GM18519 (cell line): ENCODE measurements around the gene USP24.
"Not testable (repeated sequence)": the region's sequence is repeated elsewhere in the genome, so short reads cannot be mapped to it uniquely, and the experiment has no call there.

ENCODE experiments used
- ATAC-seq: cut with Tn5 transposase; IDR thresholded peaks from one replicate; pipeline ENCODE4 v1.9.1; 2021; ENCODE audit warnings: mild to moderate bottlenecking, moderate library complexity; ENCODE audit not compliant: unreplicated experiment, low FRiP score

Gene USP24

DNA sequence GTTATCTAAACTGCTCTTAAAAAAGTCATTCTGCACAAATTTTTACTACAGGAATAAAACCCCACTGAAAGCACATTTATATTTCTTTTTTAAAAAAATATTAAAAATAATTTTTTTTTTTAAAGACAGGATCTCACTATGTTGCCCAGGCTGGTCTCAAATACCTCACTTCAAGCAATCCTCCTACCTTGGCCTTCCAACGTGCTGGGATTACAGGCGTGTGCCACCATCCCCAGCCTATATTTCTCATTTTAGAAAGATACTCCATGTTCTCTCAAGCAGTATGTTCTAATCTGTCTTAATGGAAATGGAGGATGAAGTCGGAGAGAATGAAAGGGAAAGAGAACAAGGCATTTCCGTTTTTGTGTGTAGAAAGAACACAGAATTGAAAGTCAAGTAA lies 17.1 kb downstream of the USP24 start:
- ATAC-seq: no peak

DNA sequence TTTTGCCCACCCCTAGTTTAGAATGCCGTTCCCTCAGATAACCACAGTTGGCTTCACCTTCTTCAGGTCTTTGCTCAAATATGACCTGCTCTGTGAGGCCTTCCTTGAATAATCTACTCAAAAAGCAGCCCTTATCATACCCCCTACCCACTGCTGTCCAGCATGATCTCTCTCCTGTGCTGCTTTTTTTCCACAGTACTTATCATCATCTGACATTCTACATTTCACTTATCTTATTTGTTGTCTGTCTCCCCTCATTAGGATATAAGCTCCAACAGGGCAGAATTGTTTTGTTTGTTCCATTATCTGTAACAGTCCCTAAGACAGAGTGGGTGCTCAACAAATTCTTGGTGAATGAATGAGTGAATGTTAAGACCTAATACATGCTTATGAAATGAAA lies 18.1 kb downstream of the USP24 start:
- no peak for ATAC-seq

DNA sequence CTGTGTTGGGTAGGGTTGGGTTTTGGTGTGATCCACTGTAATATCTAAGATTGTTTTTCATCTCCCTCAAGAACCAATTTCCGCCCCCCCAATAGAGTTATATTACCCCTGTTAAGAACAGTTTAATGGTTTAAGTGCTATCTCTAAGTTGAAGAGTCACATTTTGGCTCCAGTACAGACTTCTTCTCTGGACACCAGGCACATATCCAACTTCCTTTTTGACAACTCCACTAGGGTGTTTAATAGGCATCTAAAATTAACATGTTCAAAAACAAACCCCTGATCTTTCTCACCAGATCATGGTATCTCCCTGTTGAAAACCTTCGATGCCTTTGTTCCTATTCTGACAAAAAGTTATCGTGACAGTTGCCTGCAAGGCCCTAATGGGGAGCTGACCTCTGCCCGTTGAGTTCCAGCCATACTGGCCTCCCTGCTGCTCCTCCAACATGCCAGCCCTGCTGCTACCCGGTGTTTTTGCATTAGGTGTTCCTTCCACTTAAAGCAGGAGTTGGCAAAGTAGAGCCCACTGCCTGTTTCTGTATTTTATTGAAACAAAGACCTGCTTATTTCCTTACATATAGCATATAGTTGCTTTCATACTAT lies 18.6 kb downstream of the USP24 start:
- no peak for ATAC-seq

DNA sequence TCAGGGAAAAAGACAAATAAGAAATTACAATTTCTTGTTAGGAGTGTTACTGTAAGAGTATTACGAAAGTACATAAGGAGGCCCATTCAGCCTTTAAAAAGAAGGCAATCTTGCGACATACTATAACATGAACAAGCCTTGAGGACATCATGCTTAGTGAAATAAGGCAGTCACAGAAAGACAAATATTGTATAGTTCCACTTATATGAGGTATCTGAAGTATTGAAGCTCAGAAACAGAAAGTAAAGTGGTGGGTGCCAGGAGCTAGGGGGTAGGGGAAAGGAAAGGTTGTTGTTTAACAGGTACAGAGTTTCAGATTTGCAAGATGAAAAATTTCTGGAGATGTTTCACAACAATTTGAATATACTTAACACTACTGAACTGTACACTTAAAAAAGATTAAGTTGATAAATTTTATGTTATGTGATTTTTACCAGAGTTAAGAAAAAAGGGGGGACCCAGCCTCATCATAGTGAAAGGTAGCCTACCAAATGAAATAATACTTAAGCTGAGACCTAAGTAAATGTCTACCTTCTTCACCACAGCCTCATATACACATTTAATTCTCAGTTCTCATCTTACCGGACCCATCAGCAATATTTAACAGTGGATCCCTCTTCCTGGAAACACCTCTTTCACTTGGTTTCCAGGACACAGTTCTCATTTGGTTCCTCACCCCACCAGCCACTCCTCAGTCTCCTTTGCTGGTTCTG lies 19.5 kb downstream of the USP24 start:
- no peak for ATAC-seq

DNA sequence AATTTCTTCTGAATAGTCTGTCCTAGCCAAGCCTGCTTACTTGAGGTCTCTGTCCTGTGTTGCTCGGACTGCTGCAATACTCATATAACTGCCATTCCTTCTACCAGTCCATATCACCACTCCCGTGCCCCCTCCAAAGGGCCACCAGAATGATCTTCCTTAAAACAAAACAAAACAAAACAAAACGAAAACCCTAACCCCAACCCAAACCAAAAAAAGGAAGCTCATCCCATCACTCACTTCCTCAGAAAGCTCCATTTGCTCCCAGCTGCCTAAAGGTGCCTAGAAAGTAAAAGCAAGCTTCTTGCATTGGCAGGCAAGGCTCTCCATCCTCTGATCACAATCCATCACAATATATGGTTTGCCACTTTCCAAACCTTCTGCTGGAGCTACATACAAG lies 20.3 kb downstream of the USP24 start:
- ATAC-seq: no peak

DNA sequence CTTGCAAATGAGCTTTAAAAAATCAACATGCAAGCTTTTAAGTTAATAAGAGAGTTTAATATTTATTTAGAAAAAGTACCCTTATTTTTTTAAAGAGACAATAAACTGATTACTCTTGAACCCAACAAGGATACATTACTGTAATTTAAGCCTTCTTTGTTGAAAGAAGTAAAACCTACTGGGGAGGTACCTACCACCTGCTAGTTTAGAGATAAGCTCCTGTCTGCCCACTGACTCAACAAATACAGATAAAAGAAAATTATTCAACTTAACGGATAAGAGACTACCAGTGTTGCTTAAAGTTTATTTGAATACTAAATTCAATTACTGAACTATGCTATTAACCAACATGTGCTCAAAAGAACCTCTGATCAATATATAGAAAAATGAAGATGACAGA lies 23.1 kb downstream of the USP24 start:
- ATAC-seq: no peak

DNA sequence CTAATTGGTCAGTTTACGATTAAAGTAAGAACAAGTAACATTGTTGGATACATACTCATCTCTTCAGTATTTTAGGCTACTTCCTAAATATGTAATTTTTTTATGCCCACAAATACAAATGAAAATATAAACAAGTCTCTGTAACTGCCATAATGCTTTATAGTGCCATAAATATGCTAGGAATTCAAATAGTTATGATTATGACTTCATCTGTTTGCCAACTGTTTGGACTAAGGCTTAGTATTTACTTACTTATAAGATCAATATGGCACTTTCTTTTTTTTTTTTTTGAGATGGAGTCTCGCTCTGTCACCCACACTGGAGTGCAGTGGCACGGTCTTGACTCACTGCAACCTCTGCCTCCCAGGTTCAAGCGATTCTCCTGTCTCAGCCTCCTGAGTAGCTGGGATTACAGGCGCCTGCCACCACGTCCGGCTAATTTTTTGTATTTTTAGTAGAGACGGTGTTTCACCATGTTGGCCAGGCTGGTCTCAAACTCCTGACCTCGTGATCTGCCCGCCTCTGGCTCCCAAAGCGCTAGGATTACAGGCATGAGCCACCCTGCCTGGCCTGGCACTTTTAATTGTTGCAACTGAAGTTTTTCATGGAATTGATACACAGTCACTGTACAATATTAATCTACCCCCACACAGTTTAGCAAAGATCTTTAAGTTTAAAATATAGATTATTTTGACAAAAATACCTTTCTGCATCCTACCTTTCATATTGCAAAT lies 23.8 kb downstream of the USP24 start:
- not testable (repeated sequence) for ATAC-seq

DNA sequence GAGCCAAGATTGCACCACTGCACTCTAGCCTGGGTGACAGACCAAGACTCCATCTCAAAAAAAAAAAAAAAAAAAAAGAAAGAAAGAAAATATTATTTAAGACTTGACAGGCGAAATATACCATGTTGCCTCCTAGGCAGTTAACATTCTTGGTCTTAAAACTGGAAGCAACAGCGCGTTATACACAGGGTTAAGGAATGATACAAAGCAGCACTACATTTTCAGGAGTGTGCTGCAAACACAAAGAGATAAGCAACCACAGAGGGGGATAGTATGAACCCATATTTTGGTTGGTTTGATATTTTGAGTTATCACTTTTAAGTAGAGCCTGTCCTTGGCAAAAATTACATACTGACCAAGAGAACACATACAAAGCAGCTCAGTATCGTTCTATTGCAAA lies 25.1 kb downstream of the USP24 start:
- ATAC-seq: no peak

DNA sequence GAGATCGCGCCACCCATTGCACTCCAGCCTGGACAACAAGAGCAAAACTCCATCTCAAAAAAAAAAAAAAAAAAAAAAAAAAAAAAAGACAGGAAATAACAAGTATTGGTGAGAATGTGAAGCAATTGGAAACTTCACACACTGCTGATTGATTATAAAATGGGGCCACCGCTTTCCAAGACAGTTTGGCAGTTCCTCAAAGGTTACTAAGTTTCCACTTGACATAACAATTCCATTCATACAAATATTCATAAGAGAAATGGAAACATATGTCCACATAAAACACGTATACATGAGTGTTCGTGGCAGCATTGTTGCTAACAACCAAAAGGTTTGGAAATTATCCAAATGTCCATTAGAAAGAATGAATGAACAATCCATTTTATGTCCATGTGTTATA lies 26.3 kb downstream of the USP24 start:
- ATAC-seq: no peak

DNA sequence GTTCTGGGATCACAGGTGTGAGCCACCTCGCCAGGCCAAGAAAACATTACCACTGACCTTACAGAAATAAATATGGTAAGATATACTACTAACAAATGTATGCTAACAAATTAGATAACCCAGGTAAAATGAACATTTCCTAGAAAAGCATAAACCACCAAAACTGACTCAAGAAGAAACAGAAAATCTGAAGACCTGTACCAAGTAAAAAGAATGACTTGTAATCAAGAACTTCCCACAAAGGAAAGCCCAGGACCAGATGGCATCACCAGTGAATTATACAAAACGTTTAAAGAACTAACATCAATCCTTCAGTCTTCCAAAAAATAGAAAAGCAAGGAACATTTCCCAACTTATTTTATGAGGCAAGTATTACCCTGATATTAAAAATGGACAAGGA lies 29.3 kb downstream of the USP24 start:
- ATAC-seq: no peak

DNA sequence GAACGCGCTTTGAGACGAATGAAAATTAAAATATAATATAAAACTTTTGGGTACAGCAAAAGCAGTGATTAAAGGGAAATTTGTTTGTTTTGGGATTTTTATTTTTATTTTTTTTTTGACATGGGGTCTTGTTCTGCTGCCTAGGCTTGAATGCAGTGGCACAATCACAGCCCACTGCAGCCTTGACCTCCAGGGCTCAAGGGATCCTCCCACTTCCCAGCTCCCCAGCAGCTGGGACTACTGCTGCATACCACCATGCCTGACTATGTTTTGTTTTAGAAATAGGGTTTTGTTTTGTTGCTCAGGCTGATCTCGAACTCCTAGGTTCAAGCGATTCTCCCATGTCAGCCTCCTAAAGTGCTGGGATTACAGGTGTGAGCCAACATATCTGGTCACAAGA lies 30.3 kb downstream of the USP24 start:
- ATAC-seq: no peak

DNA sequence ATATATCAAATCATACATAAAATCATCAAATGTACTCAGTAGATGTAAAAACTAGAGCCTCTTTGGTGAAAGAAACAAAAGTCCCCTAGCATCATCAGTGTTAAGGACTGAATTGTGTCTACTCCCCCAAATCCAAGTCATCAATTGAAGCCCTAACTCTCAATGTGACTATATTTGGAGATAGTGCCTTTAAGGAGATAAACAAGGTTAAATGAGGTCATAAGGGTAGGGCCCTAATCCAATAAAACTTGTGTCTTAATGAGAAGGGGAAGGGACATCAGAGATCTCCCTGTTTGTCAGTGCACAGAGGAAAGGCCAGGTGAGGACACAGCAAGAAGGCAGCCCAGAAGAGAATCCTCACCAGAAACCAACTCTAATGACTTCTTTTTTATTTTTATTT lies 33.5 kb downstream of the USP24 start:
- no peak for ATAC-seq

DNA sequence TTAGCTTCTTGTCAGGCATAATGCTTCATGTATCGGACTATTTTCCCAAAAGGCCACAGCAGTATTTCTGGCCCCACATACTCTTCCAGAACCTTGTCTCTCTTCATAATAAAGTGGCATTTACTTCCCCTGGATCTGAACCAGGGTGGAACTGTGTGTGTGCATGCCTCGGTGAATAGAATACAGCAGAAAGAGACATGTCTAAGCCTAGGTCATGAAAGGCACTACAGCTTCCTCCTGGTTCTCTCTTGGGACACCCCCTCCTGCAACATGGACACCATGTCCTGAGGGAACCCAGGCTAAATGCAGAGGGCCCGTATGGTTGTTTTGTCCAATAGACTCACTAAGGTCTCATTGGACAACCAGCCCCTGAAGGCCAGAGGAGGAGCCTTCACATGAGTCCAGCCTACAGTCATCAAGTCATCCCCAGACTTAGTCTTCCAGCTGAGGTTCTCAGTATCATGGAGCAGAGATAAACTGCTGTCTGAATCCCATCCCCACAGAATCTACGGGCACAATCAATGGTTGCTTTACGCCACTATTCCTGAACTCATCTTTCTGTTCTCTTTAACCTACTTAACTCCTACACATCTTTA lies 35.0 kb downstream of the USP24 start:
- no peak for ATAC-seq

DNA sequence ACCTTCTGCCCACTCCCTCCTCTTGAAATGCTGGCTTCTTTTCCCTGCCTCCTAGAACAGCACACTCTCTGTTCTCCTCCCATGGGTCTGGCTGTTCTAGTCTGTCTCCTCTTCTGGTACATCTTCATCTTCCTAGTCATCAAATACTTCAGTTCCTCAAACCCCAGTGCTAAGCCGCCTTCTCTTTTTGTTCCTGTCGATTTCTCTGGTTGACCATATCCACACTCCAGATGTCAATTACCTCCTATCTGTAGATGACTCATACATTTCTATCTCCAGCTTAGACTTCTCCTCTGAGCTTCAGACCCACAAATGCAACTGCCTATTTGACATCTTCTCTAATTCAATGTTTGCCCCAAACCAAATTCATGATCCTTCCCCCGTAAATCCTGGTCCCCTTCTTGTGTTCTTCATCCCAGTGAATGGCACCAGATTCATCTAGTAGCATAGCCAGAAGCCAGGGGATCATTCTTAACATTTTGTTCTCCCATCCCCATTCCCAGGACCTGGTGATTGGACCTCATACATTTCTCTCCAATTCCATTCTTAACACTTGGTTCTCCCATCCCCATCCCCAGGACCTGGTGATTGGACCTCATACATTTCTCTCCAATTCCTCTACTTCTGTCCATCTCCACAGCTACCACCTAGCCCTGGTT lies 35.9 kb downstream of the USP24 start:
- no peak for ATAC-seq

DNA sequence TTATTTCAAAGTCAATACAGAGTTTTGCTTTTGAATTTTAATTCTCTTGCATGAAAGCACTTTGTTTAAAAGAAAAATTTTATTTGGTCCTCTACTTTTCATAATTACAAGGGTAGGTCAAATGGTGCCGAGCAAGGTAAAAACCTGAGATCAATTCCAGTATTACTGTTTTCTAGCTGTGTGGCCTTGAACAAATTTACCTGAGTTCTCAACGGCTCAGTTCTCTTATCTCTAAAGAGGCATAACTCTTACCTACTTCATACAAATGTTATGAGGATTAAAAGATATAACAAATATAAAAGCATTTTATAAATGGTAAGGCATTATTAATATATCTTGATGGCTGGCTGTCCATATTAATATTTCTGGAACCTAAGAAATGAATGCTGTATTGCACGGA lies 42.5 kb downstream of the USP24 start:
- no peak for ATAC-seq

DNA sequence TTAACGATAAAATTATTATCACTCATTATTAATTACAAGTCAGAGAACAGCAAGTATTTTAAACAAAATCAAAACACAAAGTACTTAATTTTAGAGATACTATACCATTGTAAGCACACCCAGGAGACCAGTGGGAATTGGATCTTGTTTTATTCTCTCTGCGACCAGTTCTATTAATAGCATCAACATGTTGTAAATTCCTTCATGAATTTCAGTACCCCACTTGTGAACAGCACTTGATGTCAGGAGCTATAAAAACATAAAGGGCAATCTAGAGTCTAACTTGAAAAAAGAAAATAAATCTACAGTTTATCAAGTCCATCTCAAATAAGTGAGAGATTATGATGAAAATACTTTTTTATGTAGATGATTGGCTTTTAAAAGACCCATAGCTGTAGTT lies 42.9 kb downstream of the USP24 start:
- no peak for ATAC-seq

DNA sequence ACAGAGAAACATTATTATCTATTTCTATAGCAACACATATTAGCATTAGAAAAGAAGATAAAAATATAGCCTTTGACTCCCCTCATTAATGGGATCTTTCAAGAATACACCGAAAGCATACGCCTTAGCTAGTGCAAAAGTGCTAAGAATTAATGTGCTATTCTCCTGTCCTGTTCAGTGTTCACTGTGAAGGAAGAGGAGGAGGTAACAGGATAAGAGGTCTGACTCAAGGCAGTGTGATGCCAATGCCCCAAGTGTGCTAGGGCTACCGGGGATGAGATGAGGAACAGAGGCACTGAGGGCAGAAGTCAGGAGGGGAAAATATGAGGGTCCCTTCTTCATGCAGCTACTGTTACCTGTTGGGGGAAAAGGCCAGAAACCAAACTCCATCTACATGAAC lies 43.5 kb downstream of the USP24 start:
- no peak for ATAC-seq

DNA sequence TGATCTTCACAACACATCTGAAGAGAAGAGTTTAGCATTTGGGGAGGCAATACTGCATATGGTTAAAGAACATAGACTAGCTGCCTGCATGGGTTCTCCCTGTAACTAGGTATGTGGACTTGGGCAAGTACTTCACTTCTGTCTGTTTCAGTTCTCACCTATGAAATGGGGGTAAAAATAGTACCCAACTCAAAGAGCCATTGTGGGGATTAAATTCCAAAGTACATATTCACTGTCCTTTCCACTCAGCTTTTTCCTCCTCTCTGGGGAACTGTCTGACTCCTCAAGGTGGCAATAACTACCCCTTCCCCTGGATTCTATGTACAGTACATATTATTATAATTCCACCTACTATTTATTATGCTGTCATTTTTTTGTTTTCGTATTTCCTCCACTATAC lies 44.7 kb downstream of the USP24 start:
- no peak for ATAC-seq

DNA sequence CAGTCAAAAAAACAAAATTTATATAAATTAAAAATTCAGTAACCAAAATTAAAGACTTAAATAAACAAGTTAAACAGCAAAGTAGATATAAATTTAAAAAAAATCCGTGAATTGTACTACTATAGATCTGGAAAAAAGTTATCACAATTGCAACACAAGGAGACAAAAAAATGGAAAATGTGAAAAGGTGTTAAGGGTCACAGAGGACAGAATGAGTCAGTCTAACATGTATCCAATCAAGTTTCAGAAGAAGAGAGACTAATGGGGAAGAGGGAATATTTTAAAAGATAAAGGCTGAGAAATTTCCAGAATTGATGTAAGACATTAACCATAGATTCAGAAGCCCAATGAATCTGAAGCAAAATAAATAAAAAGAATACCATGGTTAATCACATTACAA lies 46.0 kb downstream of the USP24 start:
- no peak for ATAC-seq

DNA sequence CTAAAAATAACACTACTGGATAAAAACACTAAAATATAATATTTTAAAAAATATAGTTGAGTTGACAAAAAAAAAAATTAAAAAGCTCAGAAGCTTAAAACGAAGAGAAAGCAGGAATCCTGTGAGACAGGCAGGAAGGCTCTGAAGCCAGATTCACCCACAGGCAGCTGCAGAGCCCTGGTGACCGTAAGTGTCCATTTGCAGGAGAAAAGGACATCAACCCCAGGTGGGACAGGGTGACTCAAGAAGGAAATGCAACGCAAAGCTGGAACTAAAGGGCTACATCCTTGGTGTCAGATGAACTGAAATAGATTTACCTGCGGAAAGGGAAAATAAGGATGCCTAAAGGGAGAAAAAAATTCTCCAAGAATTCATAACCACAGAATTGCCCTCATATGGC lies 46.8 kb downstream of the USP24 start:
- ATAC-seq: no peak

DNA sequence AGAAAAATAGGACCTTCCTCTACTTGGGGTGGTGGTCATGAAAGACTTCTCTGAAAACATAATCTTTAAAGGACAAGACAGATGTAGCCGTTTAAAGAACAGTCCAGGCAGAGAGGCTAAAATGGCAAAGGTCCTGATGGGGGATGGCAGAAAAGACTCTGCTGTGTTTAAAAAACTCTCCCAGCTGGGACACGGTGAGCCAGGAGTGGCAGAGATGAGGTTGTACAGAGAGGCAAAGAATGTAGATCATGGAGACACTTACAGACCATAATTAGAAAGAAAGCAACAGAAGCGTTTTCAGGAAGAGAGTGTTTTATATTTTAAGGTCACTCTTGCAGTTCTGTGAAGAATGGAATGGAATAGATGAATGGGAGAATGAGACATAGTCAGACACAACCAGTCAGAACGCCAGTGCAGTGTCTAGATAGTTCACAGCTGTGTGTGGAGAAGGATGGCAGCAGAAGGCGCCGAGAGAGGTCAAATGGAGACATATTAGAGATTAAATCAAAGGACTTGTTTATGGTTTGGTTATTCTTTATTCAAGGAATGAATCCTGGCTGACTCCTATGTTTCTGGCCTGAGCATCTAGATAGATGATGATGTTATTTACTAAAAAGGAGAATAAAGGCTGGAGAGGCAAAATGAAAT lies 47.8 kb downstream of the USP24 start:
- ATAC-seq: no peak
